ENCODE measurements around the gene ZFYVE28.

GRCh38 chr4:2395038-2395437 is 23.4 kb downstream of the ZFYVE28 start:
- TF ChIP-seq, protein P1, sequence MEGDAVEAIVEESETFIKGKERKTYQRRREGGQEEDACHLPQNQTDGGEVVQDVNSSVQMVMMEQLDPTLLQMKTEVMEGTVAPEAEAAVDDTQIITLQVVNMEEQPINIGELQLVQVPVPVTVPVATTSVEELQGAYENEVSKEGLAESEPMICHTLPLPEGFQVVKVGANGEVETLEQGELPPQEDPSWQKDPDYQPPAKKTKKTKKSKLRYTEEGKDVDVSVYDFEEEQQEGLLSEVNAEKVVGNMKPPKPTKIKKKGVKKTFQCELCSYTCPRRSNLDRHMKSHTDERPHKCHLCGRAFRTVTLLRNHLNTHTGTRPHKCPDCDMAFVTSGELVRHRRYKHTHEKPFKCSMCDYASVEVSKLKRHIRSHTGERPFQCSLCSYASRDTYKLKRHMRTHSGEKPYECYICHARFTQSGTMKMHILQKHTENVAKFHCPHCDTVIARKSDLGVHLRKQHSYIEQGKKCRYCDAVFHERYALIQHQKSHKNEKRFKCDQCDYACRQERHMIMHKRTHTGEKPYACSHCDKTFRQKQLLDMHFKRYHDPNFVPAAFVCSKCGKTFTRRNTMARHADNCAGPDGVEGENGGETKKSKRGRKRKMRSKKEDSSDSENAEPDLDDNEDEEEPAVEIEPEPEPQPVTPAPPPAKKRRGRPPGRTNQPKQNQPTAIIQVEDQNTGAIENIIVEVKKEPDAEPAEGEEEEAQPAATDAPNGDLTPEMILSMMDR (IDR thresholded peaks at IDR 0.05) = no peak
- no peak for TF ChIP-seq POLR2A (IDR thresholded peaks at IDR 0.05)
